Uterus (tissue), 4 donors: ENCODE results near the gene PSMB2. TPM values are rescaled to one million over a fixed set of nuclear protein-coding genes. Genes with fewer than 3 reads are reported as not detected.

ENCODE experiments used
- DNase-seq, 2 donors: peaks; one replicate each; pipeline ENCODE4 v3.0.0-alpha.2; 2019 to 2020
- H3K27ac ChIP-seq, 2 donors: fragments of 200-600 bp; sonication (generic); 1 replicate in 1 of 2; 2 replicates in 1 of 2; pipeline ENCODE4 v1.5.1; 2016 to 2018
- H3K27me3 ChIP-seq, 2 donors: fragments of 200-600 bp; sonication (generic); one replicate each; pipeline ENCODE4 v1.5.1; 2018 to 2019; ENCODE audit warnings: control low read depth in 1 of 2
- H3K36me3 ChIP-seq, 2 donors: fragments of 200-600 bp; sonication (generic); one replicate each; pipeline ENCODE4 v1.5.1; 2019; ENCODE audit warnings: control low read depth in 1 of 2
- H3K4me1 ChIP-seq, 2 donors: fragments of 200-600 bp; sonication (generic); one replicate each; pipeline ENCODE4 v1.5.1; 2018 to 2019; ENCODE audit warnings: control low read depth in 1 of 2
- H3K4me3 ChIP-seq, 2 donors: fragments of 200-600 bp; sonication (generic); 1 replicate in 1 of 2; 2 replicates in 1 of 2; pipeline ENCODE4 v1.5.1; 2018 to 2019; ENCODE audit warnings: mild to moderate bottlenecking in 1 of 2
- H3K9me3 ChIP-seq, 2 donors: fragments of 200-600 bp; sonication (generic); one replicate each; pipeline ENCODE4 v1.5.1; 2019; ENCODE audit warnings: control low read depth in 1 of 2
- POLR2A ChIP-seq, 2 donors: fragments of 450-650 bp; IDR thresholded peaks; one replicate each; pipeline ENCODE4 v1.6.1; 2016; ENCODE audit warnings: antibody characterized with exemption in 2 of 2, mild to moderate bottlenecking in 1 of 2, moderate library complexity in 1 of 2
- intact Hi-C: fragments of 100-400 bp; cut with DNase I; formaldehyde crosslinking; loops from one replicate; pipeline ENCODE4 v1.15.1; 2023; ENCODE audit warnings: low total_unique reads
- total RNA-seq, 4 donors: library from RNA; depleted of rRNA in 3 of 4; stranded (reverse); fragments of >200 nt in 3 of 4; gene quantifications; one replicate each; pipeline versions ENCODE4 v1.1.0 to v1.2.4, GENCODE V29; 2014 to 2023
- TF ChIP-seq, protein P1 (sequence below), 4 experiments: fragments of 200-600 bp in 2 of 4; fragments of 450-650 bp in 2 of 4; sonication (generic) in 2 of 4; IDR thresholded peaks; one replicate each; pipeline ENCODE4 v1.5.1; 2016 to 2019; ENCODE audit warnings: antibody characterized with exemption in 4 of 4, mild to moderate bottlenecking in 2 of 4, moderate library complexity in 1 of 4
- donor health status: DM: yes; HTN: yes; CAD: no.

The PSMB2 gene
- total RNA-seq, 4 donors from 2014 or later = 4.9 to 40.2 (median 27.2) TPM

DNA sequence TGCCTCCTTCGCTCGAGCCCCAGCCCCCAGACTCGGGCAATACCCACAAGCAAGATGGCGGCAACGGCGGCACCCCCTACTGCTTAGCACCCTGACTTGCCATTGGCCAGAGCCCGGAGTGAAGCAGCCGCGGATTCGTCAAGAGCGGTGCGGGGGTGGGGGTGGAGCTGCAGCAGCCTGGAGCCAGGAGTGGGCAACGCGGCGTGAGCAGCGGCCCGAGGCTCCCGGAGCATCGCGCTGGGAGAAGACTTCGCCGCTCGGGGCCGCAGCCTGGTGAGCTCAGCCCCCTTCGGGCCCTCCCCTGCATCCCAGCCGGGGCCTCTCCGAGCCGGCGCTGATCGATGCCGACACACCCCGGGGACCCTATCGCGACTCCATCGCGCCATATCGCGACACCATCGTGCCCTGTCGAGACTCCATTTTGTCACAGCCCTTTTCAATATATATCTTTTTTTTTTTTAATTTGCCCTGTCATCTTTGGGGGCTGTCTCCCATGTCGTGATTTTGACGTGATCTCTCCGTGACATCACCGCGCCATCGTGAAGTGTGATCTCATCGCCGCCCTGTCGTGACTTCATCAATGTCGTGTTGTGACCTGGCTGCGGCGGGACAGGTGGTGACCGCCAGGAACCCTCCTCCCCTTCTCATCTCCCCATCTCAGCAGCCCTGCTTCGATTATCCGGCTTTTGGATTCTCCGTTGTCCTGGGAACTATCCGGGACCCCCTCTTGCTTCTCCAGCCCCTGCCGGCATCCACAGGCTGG lies 83.5 kb downstream of the PSMB2 start, which contains the start of gene NCDN:
Gene NCDN (plus strand): TSS at position 189 of the 763 bp plus-strand sequence. CDS start 392 bp downstream, at position 581.
- Histone ChIP-seq H3K27ac (peak within 1 kb of the TSS; percentile 96 to 98), H3K27me3 (no peaks in the 10 kb centered on the region), H3K4me1 (peaks cover 0 to 15% of the 10 kb centered on the region in 2 donors), H3K36me3 (no peaks in the 10 kb centered on the region), H3K9me3 (no peaks in the 10 kb centered on the region), H3K4me3 (peak within 1 kb of the TSS; percentile 87 to 92)
- DNase-seq = peak; percentile 96
- TF ChIP-seq, protein P1, sequence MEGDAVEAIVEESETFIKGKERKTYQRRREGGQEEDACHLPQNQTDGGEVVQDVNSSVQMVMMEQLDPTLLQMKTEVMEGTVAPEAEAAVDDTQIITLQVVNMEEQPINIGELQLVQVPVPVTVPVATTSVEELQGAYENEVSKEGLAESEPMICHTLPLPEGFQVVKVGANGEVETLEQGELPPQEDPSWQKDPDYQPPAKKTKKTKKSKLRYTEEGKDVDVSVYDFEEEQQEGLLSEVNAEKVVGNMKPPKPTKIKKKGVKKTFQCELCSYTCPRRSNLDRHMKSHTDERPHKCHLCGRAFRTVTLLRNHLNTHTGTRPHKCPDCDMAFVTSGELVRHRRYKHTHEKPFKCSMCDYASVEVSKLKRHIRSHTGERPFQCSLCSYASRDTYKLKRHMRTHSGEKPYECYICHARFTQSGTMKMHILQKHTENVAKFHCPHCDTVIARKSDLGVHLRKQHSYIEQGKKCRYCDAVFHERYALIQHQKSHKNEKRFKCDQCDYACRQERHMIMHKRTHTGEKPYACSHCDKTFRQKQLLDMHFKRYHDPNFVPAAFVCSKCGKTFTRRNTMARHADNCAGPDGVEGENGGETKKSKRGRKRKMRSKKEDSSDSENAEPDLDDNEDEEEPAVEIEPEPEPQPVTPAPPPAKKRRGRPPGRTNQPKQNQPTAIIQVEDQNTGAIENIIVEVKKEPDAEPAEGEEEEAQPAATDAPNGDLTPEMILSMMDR (IDR thresholded peaks at IDR 0.05) = peak in 2 of 4 experiments; percentile 12 to 18
- peak; percentile 4 to 19 for TF ChIP-seq POLR2A (IDR thresholded peaks at IDR 0.05)
- intact Hi-C loops = no loop called here

DNA sequence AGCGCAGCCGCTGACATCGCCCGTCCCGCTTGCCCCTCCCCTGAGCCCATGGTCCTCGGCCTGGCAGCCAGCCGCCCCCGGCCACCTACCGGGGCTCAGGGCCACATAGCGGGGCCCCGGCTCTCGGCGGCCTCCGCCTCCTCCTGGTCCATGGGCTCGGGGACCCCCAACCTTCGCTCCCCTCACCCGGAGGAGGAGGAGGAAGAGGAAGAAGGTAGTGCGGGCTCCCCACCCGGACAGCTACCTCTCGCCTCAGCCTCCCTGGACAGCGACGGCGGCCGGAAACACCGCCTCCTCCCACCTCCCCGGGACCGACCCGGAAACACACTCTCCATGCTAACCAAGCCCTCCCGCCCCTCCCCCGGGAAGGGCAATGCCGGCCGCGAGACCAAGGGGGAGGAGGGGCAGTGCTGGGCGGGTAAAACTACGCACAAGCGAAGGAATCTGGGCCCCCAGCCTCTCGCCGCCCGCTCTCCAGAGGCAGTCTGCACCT lies 84.2 kb downstream of the PSMB2 start, which contains the start of gene KIAA0319L:
Gene KIAA0319L (minus strand): TSS at position 286 of the 493 bp plus-strand sequence. CDS start 2,912 bp downstream, outside the sequence.
- peak within 1 kb of the TSS; percentile 96 to 98 for H3K27ac ChIP-seq
- no peaks in the 10 kb centered on the region for H3K36me3 ChIP-seq
- peak; percentile 87 for DNase-seq
- H3K4me3 ChIP-seq = peak within 1 kb of the TSS; percentile 87 to 92
- no peaks in the 10 kb centered on the region for H3K27me3 ChIP-seq
- intact Hi-C loops = no loop called here
- H3K9me3 ChIP-seq = no peaks in the 10 kb centered on the region
- TF ChIP-seq, protein P1 (IDR thresholded peaks at IDR 0.05) = no peak
- TF ChIP-seq POLR2A (IDR thresholded peaks at IDR 0.05) = peak; percentile 11 to 59
- peaks cover 0 to 15% of the 10 kb centered on the region in 2 donors for H3K4me1 ChIP-seq

DNA sequence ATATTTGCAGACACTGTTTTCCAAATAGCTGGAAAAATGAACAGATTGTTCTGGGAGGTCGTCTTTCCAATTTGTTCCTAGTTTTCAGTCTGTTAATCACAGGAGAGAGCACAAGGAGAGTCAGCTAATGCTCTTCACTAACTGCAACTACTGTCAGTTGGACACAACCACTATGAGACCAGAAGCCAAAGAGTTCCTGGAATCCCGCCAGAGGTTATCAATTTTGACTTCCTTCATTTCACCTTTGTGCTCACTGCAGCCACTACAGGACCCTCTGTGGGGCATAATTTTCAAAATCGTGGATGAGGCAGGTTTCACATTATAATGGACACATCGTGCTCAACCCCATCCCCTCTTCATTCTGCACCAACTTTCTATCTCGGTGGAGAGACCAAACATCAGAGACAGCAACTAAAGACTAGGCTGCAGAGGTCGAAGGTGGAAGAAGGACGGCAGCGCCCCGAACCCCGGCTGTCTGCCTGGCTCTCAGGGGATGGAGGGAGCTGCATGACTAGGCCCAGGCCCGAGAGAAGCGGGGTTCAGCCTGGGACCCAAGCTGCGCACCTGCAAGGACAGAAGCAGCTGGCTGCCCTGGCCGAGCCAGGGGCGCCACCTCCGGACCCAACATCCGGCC lies 84.7 kb downstream of the PSMB2 start:
- peak overlapping the region; percentile 96 to 98 for H3K27ac ChIP-seq
- H3K36me3 ChIP-seq = no peaks in the 10 kb centered on the region
- no peaks in the 10 kb centered on the region for H3K9me3 ChIP-seq
- no peaks in the 10 kb centered on the region for H3K27me3 ChIP-seq
- DNase-seq = no peak
- TF ChIP-seq POLR2A (IDR thresholded peaks at IDR 0.05) = no peak
- TF ChIP-seq, protein P1 (IDR thresholded peaks at IDR 0.05) = no peak
- peak overlapping the region; percentile 87 to 92 for H3K4me3 ChIP-seq
- peaks cover 0 to 15% of the 10 kb centered on the region in 2 donors for H3K4me1 ChIP-seq
- intact Hi-C loops = no loop called here

DNA sequence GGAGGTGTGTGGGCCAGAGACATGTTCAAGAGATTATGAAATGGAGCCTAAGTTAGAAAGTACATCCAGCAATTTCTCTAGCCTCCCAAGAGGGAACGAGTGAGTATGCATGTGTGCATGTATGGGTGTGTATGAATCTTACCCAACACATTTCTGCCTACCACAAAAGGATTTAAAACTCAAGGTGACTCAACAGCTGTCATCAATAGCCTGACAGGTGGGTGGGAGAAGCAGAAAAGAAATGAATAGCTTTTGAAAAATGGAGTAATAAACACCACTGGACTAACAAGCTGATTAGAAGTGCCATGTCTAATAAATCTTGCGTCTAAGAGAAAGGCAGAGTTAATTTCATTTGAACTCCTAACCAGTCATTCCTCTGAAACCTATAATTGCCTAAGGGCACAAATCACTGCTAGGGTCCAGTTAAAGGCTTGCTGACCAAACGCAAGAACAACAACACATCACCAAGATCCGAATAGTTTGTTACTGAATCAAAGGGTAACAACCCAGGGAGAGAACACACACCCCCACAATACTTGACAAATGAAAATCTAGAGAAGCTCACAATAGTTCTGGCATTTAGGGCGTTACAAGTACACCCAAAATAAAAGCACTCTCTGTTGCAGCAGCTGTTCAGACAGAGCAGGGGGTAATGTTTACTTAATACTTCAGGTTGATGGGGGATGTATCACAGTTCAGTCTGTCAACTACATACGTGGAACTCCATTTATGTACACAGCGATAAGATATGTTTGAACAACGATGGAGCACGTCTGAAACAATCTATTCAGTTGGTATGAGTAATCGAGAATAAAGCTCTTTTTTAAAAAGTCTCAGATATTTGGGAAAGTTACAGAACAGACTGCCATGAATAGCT lies 85.5 kb downstream of the PSMB2 start:
- DNase-seq = no peak
- H3K9me3 ChIP-seq = no peaks in the 10 kb centered on the region
- intact Hi-C loops = no loop called here
- H3K4me1 ChIP-seq = peaks cover 0 to 11% of the 10 kb centered on the region in 2 donors
- TF ChIP-seq, protein P1 (IDR thresholded peaks at IDR 0.05) = no peak
- no peak for TF ChIP-seq POLR2A (IDR thresholded peaks at IDR 0.05)
- H3K4me3 ChIP-seq = peak overlapping the region in 1 of 2 donors; percentile 87
- H3K27me3 ChIP-seq = no peaks in the 10 kb centered on the region
- H3K36me3 ChIP-seq = no peaks in the 10 kb centered on the region
- no peak overlapping the region for H3K27ac ChIP-seq
